GM12891 (cell line): ENCODE results near the gene AFF3.
"Not testable (repeated sequence)": the region's sequence is repeated elsewhere in the genome, so short reads cannot be mapped to it uniquely, and the experiment has no call there.

ENCODE experiments used
- DNase-seq: peaks from one replicate; pipeline ENCODE4 v3.0.0; 2011; ENCODE audit warnings: low spot score; ENCODE audit not compliant: insufficient read length
- FAIRE-seq: peaks from 2 replicates; lab custom pipeline; 2011; peaks lifted over from hg19 to GRCh38; lab: Jason Lieb, UNC
- PAX5 ChIP-seq: IDR thresholded peaks from 2 replicates; pipeline ENCODE4 v1.6.1; 2011; ENCODE audit warnings: low read length, moderate library complexity, mild to moderate bottlenecking; ENCODE audit not compliant: insufficient read depth, severe bottlenecking
- POLR2A ChIP-seq: IDR thresholded peaks from 2 replicates; pipeline ENCODE4 v1.6.1; 2011; ENCODE audit warnings: low read depth, low read length, control low read depth
- POLR2AphosphoS5 ChIP-seq: IDR thresholded peaks from 2 replicates; pipeline ENCODE4 v1.6.1; 2011; ENCODE audit warnings: low read depth, low read length, control low read depth
- POU2F2 ChIP-seq: IDR thresholded peaks from 2 replicates; pipeline ENCODE4 v1.6.1; 2011; ENCODE audit warnings: low read depth, mild to moderate bottlenecking, control low read depth, low read length, moderate library complexity
- SPI1 ChIP-seq: IDR thresholded peaks from 2 replicates; pipeline ENCODE4 v1.6.1; 2011; ENCODE audit warnings: low read depth, low read length, control low read depth
- TAF1 ChIP-seq: IDR thresholded peaks from 2 replicates; pipeline ENCODE4 v1.6.1; 2011; ENCODE audit warnings: low read depth, low read length, control low read depth

AFF3 gene

DNA sequence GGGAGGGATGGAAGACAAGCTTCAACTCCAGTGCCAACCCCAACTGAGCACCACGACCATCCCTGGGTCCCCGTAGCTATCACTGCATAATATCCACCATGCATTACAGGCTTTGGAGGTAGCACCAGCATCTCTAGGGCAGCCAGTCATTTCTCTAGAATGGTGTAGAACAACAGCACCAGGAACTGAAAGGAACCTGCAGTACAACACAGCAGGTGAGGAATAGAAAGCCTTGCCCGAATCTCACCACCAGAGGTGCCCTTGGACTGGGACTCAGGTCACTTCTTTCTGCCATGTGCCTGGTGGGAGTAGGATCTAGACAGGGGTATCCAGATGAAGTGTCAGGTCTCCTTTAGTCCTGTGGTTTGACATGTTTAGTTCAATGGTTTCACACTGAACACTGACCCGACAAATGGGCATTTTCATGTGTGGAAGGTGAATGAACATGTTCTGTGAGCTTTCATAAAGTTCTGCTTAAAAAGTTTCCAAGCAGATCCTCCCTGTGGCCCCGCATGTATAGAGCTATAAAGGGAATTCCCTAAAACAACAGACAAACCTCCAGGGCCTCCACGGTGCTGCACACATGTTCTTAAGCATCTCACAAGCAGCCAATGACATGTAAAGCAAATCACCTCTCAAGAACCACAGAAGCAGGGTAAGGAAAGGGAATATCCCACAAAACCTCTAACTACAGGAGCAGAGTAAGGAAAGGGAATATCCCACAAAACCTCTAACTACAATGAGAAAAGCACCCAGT is 208.3 kb downstream of the AFF3 start:
- TF ChIP-seq POLR2A (no peak), PAX5 (no peak), POLR2AphosphoS5 (no peak), POU2F2 (no peak), TAF1 (no peak), SPI1 (no peak)
- FAIRE-seq (no peak), DNase-seq (no peak)

DNA sequence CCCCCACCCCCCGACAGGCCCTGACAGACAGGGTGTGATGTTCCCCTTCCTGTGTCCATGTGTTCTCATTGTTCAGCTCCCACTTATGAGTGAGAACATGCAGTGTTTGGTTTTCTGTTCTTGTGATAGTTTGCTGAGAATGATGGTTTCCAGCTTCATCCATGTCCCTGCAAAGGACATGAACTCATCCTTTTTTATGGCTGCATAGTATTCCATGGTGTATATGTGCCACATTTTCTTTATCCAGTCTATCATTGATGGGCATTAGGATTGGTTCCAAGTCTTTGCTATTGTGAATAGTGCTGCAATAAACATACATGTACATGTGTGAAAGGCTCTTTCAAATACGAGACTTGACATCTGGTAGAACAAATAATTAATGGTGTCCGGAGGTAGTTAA is 208.9 kb downstream of the AFF3 start:
- DNase-seq, FAIRE-seq: not testable (repeated sequence)

DNA sequence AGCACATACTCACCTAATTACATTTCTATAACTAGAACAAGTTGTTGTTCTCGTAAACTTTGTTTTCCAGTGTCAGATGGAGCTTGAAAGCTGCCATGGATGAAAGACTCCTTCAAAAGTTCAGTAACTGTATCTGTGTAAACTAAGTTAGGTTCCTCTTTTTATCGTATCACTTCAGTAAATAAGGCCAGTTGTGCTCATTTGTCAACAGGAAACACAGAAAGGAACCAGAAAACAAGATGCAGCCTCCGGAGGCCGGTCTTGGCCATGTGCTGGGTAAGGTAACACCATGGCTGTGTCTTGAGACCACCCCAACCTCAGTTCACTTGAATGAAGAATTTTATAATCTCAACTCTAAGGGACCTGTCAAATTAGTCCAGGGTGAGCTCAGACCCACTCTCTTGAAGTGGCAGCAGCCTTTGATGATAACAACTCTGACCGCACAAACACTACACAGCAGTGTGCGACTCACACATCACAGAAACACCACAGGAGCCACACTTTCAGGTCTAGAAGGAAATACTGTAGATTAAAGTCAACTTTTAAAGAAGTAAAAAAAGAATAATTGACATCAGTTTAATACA is 213.8 kb downstream of the AFF3 start:
- FAIRE-seq = peak; percentile 47
- DNase-seq = no peak
- TF ChIP-seq PAX5 = no peak
- no peak for TF ChIP-seq POLR2A
- no peak for TF ChIP-seq SPI1
- TF ChIP-seq POU2F2 = no peak
- no peak for TF ChIP-seq TAF1
- TF ChIP-seq POLR2AphosphoS5 = no peak

DNA sequence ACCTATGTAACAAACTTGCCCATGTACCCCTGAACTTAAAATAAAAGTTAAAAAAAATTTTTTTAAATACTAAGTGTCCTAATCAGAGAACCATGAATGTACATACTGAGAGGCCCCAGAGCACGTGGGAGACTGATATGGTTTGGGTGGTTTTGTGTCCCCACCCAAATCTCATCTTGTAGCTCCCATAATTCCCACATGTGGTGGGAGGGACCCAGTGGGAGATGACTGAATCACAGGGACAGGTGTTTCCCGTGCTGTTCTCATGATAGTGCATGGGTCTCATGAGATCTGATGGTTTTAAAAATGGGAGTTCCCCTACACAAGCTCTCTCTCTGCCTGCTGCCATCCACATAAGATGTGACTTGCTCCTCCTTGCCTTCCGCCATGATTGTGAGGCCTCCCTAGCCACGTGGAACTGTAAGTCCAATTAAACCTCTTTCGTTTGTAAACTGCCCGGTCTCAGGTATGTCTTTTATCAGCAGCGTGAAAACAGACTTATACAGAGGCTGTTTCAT is 214.6 kb downstream of the AFF3 start:
- DNase-seq, FAIRE-seq: not testable (repeated sequence)

DNA sequence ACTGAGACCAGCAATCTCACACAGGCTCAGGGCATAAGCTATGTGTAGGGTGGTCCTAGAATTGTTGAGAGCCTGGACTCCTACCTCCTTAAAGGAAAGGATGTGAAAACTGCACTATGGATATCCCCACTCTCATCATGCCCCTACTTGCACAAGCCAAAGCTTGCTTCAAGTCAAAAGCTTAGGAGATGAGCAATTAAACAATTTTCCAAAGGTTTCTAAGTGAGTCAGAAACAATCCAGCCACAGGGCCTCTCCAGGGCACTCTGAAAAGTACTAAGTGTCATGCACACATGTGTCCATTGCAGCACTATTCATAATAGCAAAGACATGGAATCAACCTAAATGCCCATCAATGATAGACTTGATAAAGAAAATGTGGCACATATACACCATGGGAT is 215.4 kb downstream of the AFF3 start:
- DNase-seq = no peak
- TF ChIP-seq POLR2A = no peak
- TF ChIP-seq TAF1 = no peak
- TF ChIP-seq POU2F2 = no peak
- TF ChIP-seq SPI1 = no peak
- TF ChIP-seq POLR2AphosphoS5 = no peak
- no peak for TF ChIP-seq PAX5
- no peak for FAIRE-seq

DNA sequence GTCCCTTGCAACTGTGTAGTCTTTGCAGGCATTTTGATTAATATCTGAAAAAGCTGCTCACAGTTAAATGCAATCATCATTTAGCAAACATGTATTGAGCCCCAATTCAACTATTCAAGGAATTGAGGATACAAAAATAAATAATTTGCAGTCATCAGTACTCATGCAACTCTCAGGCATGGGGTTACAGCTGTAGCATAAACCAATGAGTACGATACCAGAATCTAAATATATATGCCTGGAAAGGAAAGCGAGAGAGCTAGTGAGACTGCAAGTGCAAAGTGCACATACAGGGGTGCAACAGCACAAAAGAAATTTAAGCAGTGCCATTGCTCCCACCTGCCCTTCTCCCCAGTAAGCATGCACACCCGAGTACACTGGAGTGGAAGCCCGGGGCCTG is 216.4 kb downstream of the AFF3 start:
- TF ChIP-seq POLR2A (no peak), SPI1 (no peak), TAF1 (no peak), POU2F2 (no peak), POLR2AphosphoS5 (no peak), PAX5 (no peak)
- FAIRE-seq = no peak
- DNase-seq = no peak

DNA sequence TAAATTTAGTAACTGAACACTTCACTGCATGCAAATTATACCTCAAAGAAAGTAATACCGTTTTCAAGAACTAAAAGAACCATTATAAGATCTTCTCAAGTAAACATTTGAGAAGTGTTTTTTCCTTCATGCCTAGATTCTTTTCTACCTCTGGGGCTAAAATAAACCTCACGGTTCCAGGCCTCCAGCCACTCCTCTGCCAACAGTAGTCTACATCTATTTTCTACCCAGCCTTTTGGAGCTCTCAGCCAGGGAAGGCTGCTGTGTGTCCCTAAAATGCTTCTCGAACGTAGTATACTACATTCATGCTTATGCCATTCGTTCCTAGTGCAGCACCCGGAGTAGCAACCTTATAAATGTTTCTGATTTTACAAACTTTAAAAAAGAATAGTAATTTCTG is 219.7 kb downstream of the AFF3 start:
- no peak for FAIRE-seq
- TF ChIP-seq POLR2A (no peak), POU2F2 (no peak), POLR2AphosphoS5 (no peak), TAF1 (no peak), PAX5 (no peak), SPI1 (no peak)

DNA sequence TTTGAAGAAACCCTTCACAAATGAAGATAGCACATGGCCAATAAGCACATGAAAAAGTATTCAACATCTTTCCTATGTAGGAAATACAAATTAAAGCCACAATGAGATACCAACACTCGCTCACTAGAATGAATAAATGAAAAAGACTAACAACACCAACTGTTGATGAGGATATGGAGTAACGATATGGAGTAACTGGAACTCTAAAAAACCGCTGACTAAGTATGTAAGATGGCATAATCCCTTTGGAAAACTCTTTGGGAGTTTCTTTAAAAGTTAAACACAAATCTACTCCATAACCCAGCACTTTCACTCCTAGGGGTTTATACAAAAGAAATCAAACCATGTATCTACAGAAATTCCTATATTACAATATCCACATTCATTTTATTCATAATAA is 220.5 kb downstream of the AFF3 start:
- TF ChIP-seq POLR2A = no peak
- no peak for TF ChIP-seq PAX5
- TF ChIP-seq SPI1 = no peak
- no peak for TF ChIP-seq POLR2AphosphoS5
- no peak for TF ChIP-seq TAF1
- DNase-seq = no peak
- no peak for FAIRE-seq

More for the DNA sequence above, 219.7 kb downstream of the AFF3 start:
- DNase-seq = no peak

DNA sequence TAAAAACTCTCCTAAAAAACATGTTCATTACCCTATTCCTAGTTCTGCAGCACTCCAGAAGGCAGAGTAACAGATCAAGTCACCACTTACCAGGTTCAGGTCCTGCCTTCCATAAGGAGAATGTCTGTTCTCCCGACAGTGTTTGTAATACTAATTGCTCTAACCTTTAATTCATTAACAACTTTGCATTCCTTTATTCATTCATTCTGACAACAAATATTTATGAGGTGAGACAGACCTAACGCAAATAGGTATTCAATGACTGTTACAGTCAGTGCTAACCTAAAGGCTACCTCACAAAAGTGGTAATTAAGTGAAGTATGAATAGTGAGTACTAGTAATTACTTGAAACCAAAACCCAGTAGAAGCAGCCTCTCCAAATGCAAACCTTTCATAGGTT is 224.0 kb downstream of the AFF3 start:
- FAIRE-seq = no peak
- TF ChIP-seq POLR2A (no peak), PAX5 (no peak), SPI1 (no peak), POLR2AphosphoS5 (no peak)
- DNase-seq = no peak

DNA sequence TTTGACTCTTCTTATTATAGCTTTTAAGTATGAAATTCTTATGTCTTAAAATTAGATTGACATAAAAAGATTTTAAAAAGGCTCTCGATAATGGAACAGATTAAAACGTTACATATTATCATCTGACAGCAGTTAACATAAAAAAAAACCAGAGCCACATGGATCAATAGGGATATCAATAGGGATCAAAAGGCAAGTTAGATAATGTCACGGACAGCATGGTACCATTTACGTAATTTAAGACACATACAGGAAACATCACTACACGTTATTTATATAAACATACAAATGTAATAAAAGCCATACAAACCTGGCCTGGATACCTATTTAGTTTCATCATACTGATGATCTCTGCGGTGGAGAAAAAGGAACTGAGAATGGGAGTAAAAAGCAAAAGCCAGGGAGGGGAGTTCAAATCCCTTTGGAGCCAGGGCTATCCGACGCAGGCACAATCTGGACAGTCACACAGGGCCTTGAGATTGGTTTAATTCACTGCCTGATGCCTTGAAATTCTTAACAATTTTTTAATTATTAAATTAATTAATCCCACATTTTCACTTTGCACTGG is 227.2 kb downstream of the AFF3 start:
- TF ChIP-seq TAF1 (no peak), SPI1 (peak; percentile 54), POU2F2 (no peak)
- DNase-seq (no peak), FAIRE-seq (no peak)

DNA sequence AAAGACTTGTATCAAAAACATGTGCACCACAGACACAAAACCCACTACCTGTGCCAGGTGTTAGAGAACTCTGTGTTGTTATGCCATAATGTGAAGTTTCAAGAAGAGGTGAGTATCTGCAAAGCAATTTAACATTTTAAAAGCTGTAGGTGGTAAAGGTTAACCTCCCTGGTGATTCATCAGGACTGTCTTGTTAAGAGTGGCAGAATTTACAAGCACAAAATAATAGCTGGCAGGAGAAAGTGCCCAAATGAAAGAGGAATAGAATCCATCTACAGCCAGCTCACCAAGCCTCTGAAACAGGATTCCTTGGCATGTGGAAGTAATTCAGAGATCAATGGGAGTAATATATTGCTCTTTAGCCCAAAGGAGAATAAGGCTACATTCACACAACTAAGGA is 230.7 kb downstream of the AFF3 start:
- no peak for FAIRE-seq
- DNase-seq = no peak
- no peak for TF ChIP-seq POU2F2
- no peak for TF ChIP-seq POLR2AphosphoS5
- TF ChIP-seq PAX5 = no peak
- TF ChIP-seq POLR2A = no peak
- no peak for TF ChIP-seq SPI1
- TF ChIP-seq TAF1 = no peak
